GM18526 (cell line): ENCODE results near the gene ZBTB6.

Source experiments
- POLR2A ChIP-seq: IDR thresholded peaks from 3 replicates; pipeline ENCODE4 v1.6.1; 2011; ENCODE audit not compliant: insufficient read length; ENCODE audit errors: extremely low read depth

ZBTB6 gene

GRCh38 chr9:122879443-122879842, 33.7 kb downstream of the ZBTB6 start:
- no peak for TF ChIP-seq POLR2A

DNA sequence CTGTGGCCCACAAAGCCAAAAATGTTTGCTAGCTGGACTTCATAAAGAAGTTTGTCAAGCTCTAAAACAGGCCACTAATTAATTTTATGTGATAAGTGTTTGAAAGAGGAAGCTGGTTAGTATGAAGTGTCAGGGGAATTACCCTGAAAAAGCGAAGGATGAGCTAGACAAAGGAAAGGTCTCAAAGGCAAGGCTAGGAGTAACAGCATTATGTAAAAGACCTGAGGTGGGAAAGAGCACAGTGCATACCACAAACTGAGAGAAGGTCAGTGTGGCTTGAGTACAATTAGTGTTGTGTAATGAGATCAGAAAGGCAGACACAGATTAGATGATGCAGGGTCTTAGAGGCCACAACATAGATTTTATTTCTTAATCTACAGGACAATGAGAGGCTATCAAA, 37.6 kb downstream of the ZBTB6 start:
- TF ChIP-seq POLR2A, result no peak

DNA sequence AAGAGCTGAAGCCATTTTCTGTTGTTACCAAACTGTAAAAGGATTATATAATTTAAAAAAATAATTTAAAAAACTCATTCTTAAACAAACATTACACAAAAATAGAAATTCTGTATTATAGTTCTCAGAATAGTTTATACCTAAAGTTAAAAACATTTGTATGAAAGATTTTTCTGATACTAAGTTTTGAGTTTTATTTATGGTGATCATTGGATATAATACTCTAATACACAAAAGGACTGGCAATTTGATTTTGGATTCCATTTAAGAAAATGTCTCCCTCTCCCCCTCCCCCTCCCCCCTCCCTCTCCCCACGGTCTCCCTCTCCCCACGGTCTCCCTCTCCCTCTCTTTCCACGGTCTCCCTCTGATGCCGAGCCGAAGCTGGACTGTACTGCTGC, 47.0 kb downstream of the ZBTB6 start:
- TF ChIP-seq POLR2A, result no peak

DNA sequence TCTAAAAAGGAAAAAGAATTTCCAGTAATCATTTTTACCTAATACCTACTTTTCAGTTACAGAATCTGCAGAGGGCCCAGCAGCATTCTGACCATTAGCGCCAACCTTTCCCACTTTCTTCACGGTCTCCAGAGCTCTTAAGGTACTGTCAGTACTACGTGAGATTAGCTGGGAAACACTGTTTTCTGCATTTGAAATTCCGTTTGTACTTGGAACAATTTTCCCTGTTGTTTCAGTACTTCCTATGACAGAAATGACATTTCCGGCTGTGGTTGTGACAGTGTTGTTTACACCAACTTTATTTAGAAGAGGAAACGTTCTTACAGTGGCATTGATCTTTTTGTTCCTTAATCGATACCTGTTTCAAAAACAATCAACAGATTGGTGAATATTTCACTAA, 47.8 kb downstream of the ZBTB6 start:
- no peak for TF ChIP-seq POLR2A

- TF ChIP-seq POLR2A, result no peak
Measured at GRCh38 chr9:122863407-122863806, 49.7 kb downstream of the ZBTB6 start.

DNA sequence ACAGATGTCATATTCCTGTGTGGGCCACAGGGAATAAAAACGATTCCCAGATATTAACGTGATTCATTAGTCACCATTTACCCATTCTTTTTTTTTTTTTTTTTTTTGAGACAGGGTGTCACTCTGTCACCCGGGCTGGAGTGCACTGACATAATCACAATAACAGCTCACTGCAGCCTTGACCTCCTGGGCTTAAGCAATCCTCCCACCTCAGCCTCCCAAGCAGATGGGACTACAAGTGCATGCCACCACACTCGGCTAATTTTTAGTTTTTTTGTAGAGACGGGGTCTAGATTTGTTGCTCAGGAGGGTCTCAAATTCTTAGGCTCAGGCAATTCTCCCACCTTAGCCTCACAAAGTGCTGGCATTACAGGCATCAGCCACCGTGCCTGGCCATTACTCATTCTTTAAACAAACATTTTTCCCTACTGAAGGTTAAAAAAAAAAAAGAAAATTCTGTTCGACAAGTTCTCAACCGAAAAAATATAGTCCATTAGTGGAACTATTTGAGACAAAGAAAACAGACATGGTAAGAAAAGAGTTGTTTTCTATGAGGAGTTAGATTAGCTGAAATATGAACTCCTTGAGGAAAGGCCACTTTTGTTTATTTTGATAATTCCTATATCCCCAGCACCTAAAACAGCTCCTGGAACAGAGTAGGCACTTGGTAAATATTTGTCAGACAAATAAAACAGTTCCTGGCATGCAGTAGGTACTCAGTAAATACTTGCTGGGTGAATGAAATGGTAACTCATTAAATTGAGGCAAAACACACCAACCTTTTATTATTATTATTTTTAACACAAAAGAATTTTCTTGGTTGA, 52.6 kb downstream of the ZBTB6 start:
- TF ChIP-seq POLR2A, result no peak
